Testis (tissue), 3 donors: ENCODE data around the gene TSC22D2. TPM values are rescaled to one million over a fixed set of nuclear protein-coding genes. Genes with fewer than 3 reads are reported as not detected.

Experiments
- DNase-seq: peaks from one replicate; pipeline ENCODE4 v3.0.0-alpha.2; 2019
- H3K27ac ChIP-seq, 2 donors: fragments of 200-600 bp; sonication (generic); one replicate each; pipeline ENCODE4 v1.5.1; 2019
- H3K27me3 ChIP-seq: fragments of 200-600 bp; sonication (generic); one replicate; pipeline ENCODE4 v1.5.1; 2019
- H3K36me3 ChIP-seq: fragments of 200-600 bp; sonication (generic); one replicate; pipeline ENCODE4 v1.5.1; 2017; ENCODE audit warnings: low read depth; ENCODE audit errors: missing control alignments
- H3K4me1 ChIP-seq: fragments of 200-600 bp; sonication (generic); one replicate; pipeline ENCODE4 v1.5.1; 2019
- H3K4me3 ChIP-seq, 2 donors: fragments of 200-600 bp; sonication (generic); one replicate each; pipeline ENCODE4 v1.5.1; 2017 to 2019
- H3K9me3 ChIP-seq: fragments of 200-600 bp; sonication (generic); one replicate; pipeline ENCODE4 v1.5.1; 2017
- POLR2A ChIP-seq: fragments of 450-650 bp; IDR thresholded peaks from one replicate; pipeline ENCODE4 v1.6.1; 2017; ENCODE audit warnings: antibody characterized with exemption, mild to moderate bottlenecking, moderate library complexity
- WGBS, 2 donors: methylation state at CpG; one replicate each; pipeline ENCODE4 v1.1.5; 2018; 5-methylcytosine and 5-hydroxymethylcytosine counted together
- intact Hi-C: fragments of 100-400 bp; cut with DNase I; formaldehyde crosslinking; loops from one replicate; pipeline ENCODE4 v1.15.1; 2023; ENCODE audit warnings: low total_unique reads
- polyA plus RNA-seq: library from polyadenylated mRNA; stranded (reverse); fragments of 350-450 nt; fragmentation: Illumina TruSeq; extraction: RNeasy Lipid Tissue Mini Kit (QIAGEN cat#74804); gene quantifications from one replicate; pipeline ENCODE4 v1.2.3, GENCODE V29; 2014; ENCODE audit warnings: low read depth, low replicate concordance; ENCODE audit not compliant: insufficient read depth
- total RNA-seq, 2 donors: library from RNA; depleted of rRNA; stranded (reverse); fragments of >200 nt; gene quantifications; one replicate each; pipeline ENCODE4 v1.2.3, GENCODE V29; 2016
- TF ChIP-seq, protein P1 (sequence below), 3 experiments: fragments of 450-650 bp in 2 of 3; fragments of 200-600 bp in 1 of 3; sonication (generic) in 1 of 3; IDR thresholded peaks; one replicate each; pipeline ENCODE4 v1.5.1; 2016 to 2019; ENCODE audit warnings: antibody characterized with exemption in 3 of 3, mild to moderate bottlenecking in 2 of 3, moderate library complexity in 1 of 3

The TSC22D2 gene
- total and polyA plus RNA-seq, 3 donors from 2014 or later, result 37.7 to 47.0 (median 43.7) TPM

- H3K27ac ChIP-seq, result no peak overlapping the region
- no peaks in the 10 kb centered on the region for H3K9me3 ChIP-seq
- H3K4me1 ChIP-seq, result no peaks in the 10 kb centered on the region
- TF ChIP-seq POLR2A, result no peak
- TF ChIP-seq, protein P1, sequence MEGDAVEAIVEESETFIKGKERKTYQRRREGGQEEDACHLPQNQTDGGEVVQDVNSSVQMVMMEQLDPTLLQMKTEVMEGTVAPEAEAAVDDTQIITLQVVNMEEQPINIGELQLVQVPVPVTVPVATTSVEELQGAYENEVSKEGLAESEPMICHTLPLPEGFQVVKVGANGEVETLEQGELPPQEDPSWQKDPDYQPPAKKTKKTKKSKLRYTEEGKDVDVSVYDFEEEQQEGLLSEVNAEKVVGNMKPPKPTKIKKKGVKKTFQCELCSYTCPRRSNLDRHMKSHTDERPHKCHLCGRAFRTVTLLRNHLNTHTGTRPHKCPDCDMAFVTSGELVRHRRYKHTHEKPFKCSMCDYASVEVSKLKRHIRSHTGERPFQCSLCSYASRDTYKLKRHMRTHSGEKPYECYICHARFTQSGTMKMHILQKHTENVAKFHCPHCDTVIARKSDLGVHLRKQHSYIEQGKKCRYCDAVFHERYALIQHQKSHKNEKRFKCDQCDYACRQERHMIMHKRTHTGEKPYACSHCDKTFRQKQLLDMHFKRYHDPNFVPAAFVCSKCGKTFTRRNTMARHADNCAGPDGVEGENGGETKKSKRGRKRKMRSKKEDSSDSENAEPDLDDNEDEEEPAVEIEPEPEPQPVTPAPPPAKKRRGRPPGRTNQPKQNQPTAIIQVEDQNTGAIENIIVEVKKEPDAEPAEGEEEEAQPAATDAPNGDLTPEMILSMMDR (IDR thresholded peaks at IDR 0.05), result no peak
- WGBS, 2 donors, result 99% methylated on average over 4 of the region's 4 CpGs
- no peaks in the 10 kb centered on the region for H3K27me3 ChIP-seq
- intact Hi-C loops, result no loop called here
- DNase-seq, result no peak
- H3K36me3 ChIP-seq, result no peaks in the 10 kb centered on the region
- no peak overlapping the region for H3K4me3 ChIP-seq
These were observed 45.3 kb downstream of the TSC22D2 start for GRCh38 chr3:150453353-150453752.

DNA sequence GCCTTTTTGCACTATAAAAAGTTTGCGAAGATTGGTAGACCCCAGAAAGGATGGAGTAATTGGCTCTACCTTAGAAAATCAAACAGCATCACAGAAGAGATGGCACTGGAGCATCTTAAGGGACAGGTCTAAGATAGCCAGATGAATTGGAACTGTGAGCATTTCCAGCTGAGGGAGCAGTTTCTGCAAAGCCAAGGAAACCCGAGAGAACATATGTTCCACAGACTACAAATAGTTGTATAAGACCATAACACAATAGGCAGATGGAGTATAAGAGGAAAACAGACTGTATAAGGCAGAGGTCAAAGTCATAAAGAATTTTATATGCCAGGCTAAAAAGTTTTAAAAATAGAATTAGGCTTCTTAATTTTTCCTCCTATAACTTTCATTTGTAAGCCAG is 46.0 kb downstream of the TSC22D2 start:
- Histone ChIP-seq H3K27ac (no peak overlapping the region), H3K36me3 (no peaks in the 10 kb centered on the region), H3K4me3 (no peak overlapping the region), H3K9me3 (no peaks in the 10 kb centered on the region), H3K27me3 (no peaks in the 10 kb centered on the region), H3K4me1 (no peaks in the 10 kb centered on the region)
- DNase-seq, result no peak
- no peak for TF ChIP-seq POLR2A
- TF ChIP-seq, protein P1 (IDR thresholded peaks at IDR 0.05), result no peak
- 83 to 87% methylated on average over 2 of the region's 2 CpGs for WGBS, 2 donors
- intact Hi-C loops, result no loop called here

DNA sequence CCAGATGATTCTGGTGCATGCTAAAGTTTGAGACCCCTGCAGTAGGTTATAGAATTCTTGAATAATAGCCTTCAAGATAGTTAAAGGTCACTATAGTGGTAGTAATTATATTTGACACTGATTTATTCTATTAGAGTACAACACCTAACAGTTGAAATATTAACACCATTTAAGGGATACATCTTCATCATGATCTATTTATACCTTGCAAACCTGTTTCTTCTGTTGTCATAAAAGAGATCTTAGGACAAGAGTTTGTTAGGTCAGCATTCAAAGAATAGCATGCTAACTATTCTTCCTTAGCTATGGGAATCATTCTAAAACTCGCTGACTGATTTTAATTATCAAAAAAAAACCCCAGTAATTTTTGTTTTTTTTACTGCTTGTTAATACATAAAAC is 46.5 kb downstream of the TSC22D2 start:
- intact Hi-C loops, result no loop called here
- no peak for DNase-seq
- no peak overlapping the region for H3K27ac ChIP-seq

GRCh38 chr3:150455341-150455740 is 47.2 kb downstream of the TSC22D2 start:
- DNase-seq, result no peak
- Histone ChIP-seq H3K4me3 (no peak overlapping the region), H3K4me1 (no peaks in the 10 kb centered on the region), H3K36me3 (no peaks in the 10 kb centered on the region), H3K9me3 (no peaks in the 10 kb centered on the region), H3K27me3 (no peaks in the 10 kb centered on the region), H3K27ac (no peak overlapping the region)
- 63 to 86% methylated on average over 1 of the region's 1 CpG for WGBS, 2 donors
- TF ChIP-seq POLR2A, result no peak
- TF ChIP-seq, protein P1 (IDR thresholded peaks at IDR 0.05), result no peak
- intact Hi-C loops, result no loop called here

More for the DNA sequence above, 46.5 kb downstream of the TSC22D2 start:
- TF ChIP-seq, protein P1 (IDR thresholded peaks at IDR 0.05), result no peak
- TF ChIP-seq POLR2A, result no peak
- WGBS, 2 donors, result 89 to 94% methylated on average over 1 of the region's 1 CpG
- H3K4me1 ChIP-seq, result no peaks in the 10 kb centered on the region
- no peaks in the 10 kb centered on the region for H3K27me3 ChIP-seq
- H3K9me3 ChIP-seq, result no peaks in the 10 kb centered on the region
- no peak overlapping the region for H3K4me3 ChIP-seq
- no peaks in the 10 kb centered on the region for H3K36me3 ChIP-seq

- no peak overlapping the region for H3K4me3 ChIP-seq
- intact Hi-C loops, result no loop called here
- no peaks in the 10 kb centered on the region for H3K27me3 ChIP-seq
- TF ChIP-seq, protein P1 (IDR thresholded peaks at IDR 0.05), result no peak
- no peak for TF ChIP-seq POLR2A
- no peaks in the 10 kb centered on the region for H3K36me3 ChIP-seq
- no peaks in the 10 kb centered on the region for H3K4me1 ChIP-seq
- H3K27ac ChIP-seq, result no peak overlapping the region
- DNase-seq, result no peak
- H3K9me3 ChIP-seq, result no peaks in the 10 kb centered on the region
- WGBS, 2 donors, result 66 to 91% methylated on average over 3 of the region's 3 CpGs
These were observed 49.9 kb downstream of the TSC22D2 start for GRCh38 chr3:150458001-150458400.
